Thyroid gland (tissue), 4 donors: ENCODE results near the gene TBC1D20. TPM values are rescaled to one million over a fixed set of nuclear protein-coding genes. Genes with fewer than 3 reads are reported as not detected.

ENCODE experiments used
- DNase-seq, 2 donors: peaks; one replicate each; pipeline ENCODE4 v3.0.0-alpha.2; 2019
- H3K27ac ChIP-seq, 3 donors: fragments of 200-600 bp; sonication (generic); 1 replicate in 2 of 3; 2 replicates in 1 of 3; pipeline ENCODE4 v1.5.1; 2016 to 2019; ENCODE audit warnings: mild to moderate bottlenecking in 1 of 3, moderate library complexity in 1 of 3
- H3K27me3 ChIP-seq: fragments of 200-600 bp; sonication (generic); one replicate; pipeline ENCODE4 v1.5.1; 2019
- H3K36me3 ChIP-seq, 2 donors: fragments of 200-600 bp; sonication (generic); one replicate each; pipeline ENCODE4 v1.5.1; 2016 to 2019
- H3K4me1 ChIP-seq, 2 donors: fragments of 200-600 bp; sonication (generic); one replicate each; pipeline ENCODE4 v1.5.1; 2017 to 2019
- H3K4me3 ChIP-seq, 3 donors: fragments of 200-600 bp; sonication (generic); replicated peaks in 1 of 3; 1 replicate in 2 of 3; 2 replicates in 1 of 3; pipeline ENCODE4 v1.5.1; 2016; ENCODE audit warnings: mild to moderate bottlenecking in 1 of 3
- H3K9me3 ChIP-seq: fragments of 200-600 bp; sonication (generic); one replicate; pipeline ENCODE4 v1.5.1; 2017
- POLR2A ChIP-seq, 2 donors: fragments of 450-650 bp; IDR thresholded peaks; one replicate each; pipeline ENCODE4 v1.6.1; 2017; ENCODE audit warnings: antibody characterized with exemption in 2 of 2, mild to moderate bottlenecking in 2 of 2, moderate library complexity in 1 of 2
- WGBS, 2 donors: methylation state at CpG; one replicate each; pipeline ENCODE4 v1.1.5; 2017; 5-methylcytosine and 5-hydroxymethylcytosine counted together
- intact Hi-C: fragments of 100-400 bp; cut with DNase I; formaldehyde crosslinking; loops from one replicate; pipeline ENCODE4 v1.15.1; 2023
- total RNA-seq, 4 donors: library from RNA; depleted of rRNA; stranded (reverse); fragments of >200 nt; gene quantifications; one replicate each; pipeline ENCODE4 v1.2.3, GENCODE V29; 2016
- TF ChIP-seq, protein P1 (sequence below), 6 experiments: fragments of 200-600 bp in 3 of 6; fragments of 450-650 bp in 3 of 6; sonication (generic) in 3 of 6; IDR thresholded peaks; one replicate each; pipeline ENCODE4 v1.5.1; 2016 to 2019; ENCODE audit warnings: antibody characterized with exemption in 6 of 6, mild to moderate bottlenecking in 2 of 6, inconsistent platforms in 1 of 6, moderate library complexity in 1 of 6

TBC1D20 gene
- total RNA-seq, 4 donors from 2014 or later: 34.1 to 40.5 (median 35.6) TPM

- DNase-seq: no peak
- intact Hi-C loops: loop anchor here (10.0 kb wide), 1 partner anchor 80 kb away; no protein-coding TSS in a partner anchor
Observed at GRCh38 chr20:434661-435419, 27.5 kb downstream of the TBC1D20 start.

GRCh38 chr20:434221-434620, 28.1 kb downstream of the TBC1D20 start:
- no peaks in the 10 kb centered on the region for H3K27me3 ChIP-seq
- DNase-seq: no peak
- no peak overlapping the region for H3K27ac ChIP-seq
- WGBS, 2 donors: 83 to 84% methylated on average over 11 of the region's 11 CpGs
- H3K4me3 ChIP-seq: no peak overlapping the region
- no peaks in the 10 kb centered on the region for H3K4me1 ChIP-seq
- TF ChIP-seq POLR2A (IDR thresholded peaks at IDR 0.05): no peak
- TF ChIP-seq, protein P1, sequence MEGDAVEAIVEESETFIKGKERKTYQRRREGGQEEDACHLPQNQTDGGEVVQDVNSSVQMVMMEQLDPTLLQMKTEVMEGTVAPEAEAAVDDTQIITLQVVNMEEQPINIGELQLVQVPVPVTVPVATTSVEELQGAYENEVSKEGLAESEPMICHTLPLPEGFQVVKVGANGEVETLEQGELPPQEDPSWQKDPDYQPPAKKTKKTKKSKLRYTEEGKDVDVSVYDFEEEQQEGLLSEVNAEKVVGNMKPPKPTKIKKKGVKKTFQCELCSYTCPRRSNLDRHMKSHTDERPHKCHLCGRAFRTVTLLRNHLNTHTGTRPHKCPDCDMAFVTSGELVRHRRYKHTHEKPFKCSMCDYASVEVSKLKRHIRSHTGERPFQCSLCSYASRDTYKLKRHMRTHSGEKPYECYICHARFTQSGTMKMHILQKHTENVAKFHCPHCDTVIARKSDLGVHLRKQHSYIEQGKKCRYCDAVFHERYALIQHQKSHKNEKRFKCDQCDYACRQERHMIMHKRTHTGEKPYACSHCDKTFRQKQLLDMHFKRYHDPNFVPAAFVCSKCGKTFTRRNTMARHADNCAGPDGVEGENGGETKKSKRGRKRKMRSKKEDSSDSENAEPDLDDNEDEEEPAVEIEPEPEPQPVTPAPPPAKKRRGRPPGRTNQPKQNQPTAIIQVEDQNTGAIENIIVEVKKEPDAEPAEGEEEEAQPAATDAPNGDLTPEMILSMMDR (IDR thresholded peaks at IDR 0.05): no peak
- peaks cover 35 to 48% of the 10 kb centered on the region in 2 donors for H3K36me3 ChIP-seq
- no peaks in the 10 kb centered on the region for H3K9me3 ChIP-seq
- intact Hi-C loops: loop anchor here (10.0 kb wide), 1 partner anchor 79 kb away; no protein-coding TSS in a partner anchor

More at GRCh38 chr20:434661-435419, 27.5 kb downstream of the TBC1D20 start:
- H3K4me3 ChIP-seq: no peak overlapping the region
- no peak overlapping the region for H3K27ac ChIP-seq
- H3K4me1 ChIP-seq: no peaks in the 10 kb centered on the region
- TF ChIP-seq, protein P1 (IDR thresholded peaks at IDR 0.05): no peak
- TF ChIP-seq POLR2A (IDR thresholded peaks at IDR 0.05): no peak
- H3K27me3 ChIP-seq: no peaks in the 10 kb centered on the region
- H3K9me3 ChIP-seq: no peaks in the 10 kb centered on the region
- peaks cover 41 to 49% of the 10 kb centered on the region in 2 donors for H3K36me3 ChIP-seq
- 84 to 95% methylated on average over 14 to 16 of the region's 16 CpGs for WGBS, 2 donors

GRCh38 chr20:433300-433975, 28.9 kb downstream of the TBC1D20 start:
- Histone ChIP-seq H3K4me3 (no peak overlapping the region), H3K4me1 (no peaks in the 10 kb centered on the region), H3K27ac (no peak overlapping the region), H3K27me3 (no peaks in the 10 kb centered on the region), H3K9me3 (no peaks in the 10 kb centered on the region), H3K36me3 (peaks cover 27 to 43% of the 10 kb centered on the region in 2 donors)
- intact Hi-C loops: loop anchor here (10.0 kb wide), 1 partner anchor 79 kb away; no protein-coding TSS in a partner anchor
- 81 to 85% methylated on average over 12 of the region's 12 CpGs for WGBS, 2 donors
- DNase-seq: no peak
- TF ChIP-seq, protein P1 (IDR thresholded peaks at IDR 0.05): no peak
- no peak for TF ChIP-seq POLR2A (IDR thresholded peaks at IDR 0.05)

- intact Hi-C loops: loop anchor here (10.0 kb wide), 1 partner anchor 78 kb away; no protein-coding TSS in a partner anchor
- Histone ChIP-seq H3K27me3 (no peaks in the 10 kb centered on the region), H3K27ac (no peak overlapping the region), H3K4me3 (no peak overlapping the region), H3K9me3 (no peaks in the 10 kb centered on the region), H3K4me1 (no peaks in the 10 kb centered on the region), H3K36me3 (peaks cover 21 to 36% of the 10 kb centered on the region in 2 donors)
- DNase-seq: no peak
- WGBS, 2 donors: 86 to 90% methylated on average over 8 to 11 of the region's 11 CpGs
- TF ChIP-seq, protein P1 (IDR thresholded peaks at IDR 0.05): no peak
- TF ChIP-seq POLR2A (IDR thresholded peaks at IDR 0.05): no peak
Observed at GRCh38 chr20:432677-433299, 29.5 kb downstream of the TBC1D20 start.
